Stimulated activated CD4-positive, alpha-beta T cell treated with anti-CD3 and anti-CD28 coated beads, TNF-alpha, amount 100 ng/mL, for 1 hour (primary cell): ENCODE results near the gene PGRMC1.
"Not testable (repeated sequence)": the region's sequence is repeated elsewhere in the genome, so short reads cannot be mapped to it uniquely, and the experiment has no call there.

Experiments used
- DNase-seq, 3 donors: peaks; one replicate each; pipeline ENCODE4 v3.0.0-alpha.2; 2020; ENCODE audit warnings: low read depth in 3 of 3, low spot score in 1 of 3

The PGRMC1 gene

GRCh38 chrX:119235872-119236622, at the start of gene PGRMC1:
Gene PGRMC1 (plus strand): TSS chrX:119236285. CDS start chrX:119236364, 79 bp downstream.
- DNase-seq: peak; percentile 41 to 55 (median 48)

- DNase-seq: no peak
Observed at GRCh38 chrX:119186763-119187162, 49.3 kb upstream of the PGRMC1 start.

- DNase-seq: no peak
Observed at GRCh38 chrX:119187298-119187697, 48.8 kb upstream of the PGRMC1 start.

GRCh38 chrX:119189115-119189514, 47.0 kb upstream of the PGRMC1 start:
- DNase-seq: no peak

GRCh38 chrX:119189595-119189994, 46.5 kb upstream of the PGRMC1 start:
- no peak for DNase-seq

- no peak for DNase-seq
Observed at GRCh38 chrX:119190091-119190681, 45.9 kb upstream of the PGRMC1 start.

- DNase-seq: no peak
Observed at GRCh38 chrX:119190831-119191230, 45.3 kb upstream of the PGRMC1 start.

GRCh38 chrX:119194621-119195020, 41.5 kb upstream of the PGRMC1 start:
- DNase-seq: no peak

GRCh38 chrX:119201570-119201969, 34.5 kb upstream of the PGRMC1 start:
- DNase-seq: no peak

- DNase-seq: no peak
Observed at GRCh38 chrX:119206203-119206602, 29.9 kb upstream of the PGRMC1 start.

- DNase-seq: not testable (repeated sequence)
Observed at GRCh38 chrX:119207483-119207882, 28.6 kb upstream of the PGRMC1 start.

- DNase-seq: no peak
Observed at GRCh38 chrX:119208401-119209057, 27.6 kb upstream of the PGRMC1 start.

GRCh38 chrX:119210931-119211648, 25.0 kb upstream of the PGRMC1 start:
- not testable (repeated sequence) for DNase-seq

- DNase-seq: no peak
Observed at GRCh38 chrX:119211649-119212014, 24.5 kb upstream of the PGRMC1 start.

- DNase-seq: no peak
Observed at GRCh38 chrX:119218198-119218597, 17.9 kb upstream of the PGRMC1 start.

- DNase-seq: no peak
Observed at GRCh38 chrX:119222932-119223331, 13.2 kb upstream of the PGRMC1 start.

- DNase-seq: no peak
Observed at GRCh38 chrX:119223783-119224182, 12.3 kb upstream of the PGRMC1 start.

- DNase-seq: no peak
Observed at GRCh38 chrX:119226446-119226845, 9.6 kb upstream of the PGRMC1 start.

GRCh38 chrX:119228512-119229252, 7.4 kb upstream of the PGRMC1 start:
- no peak for DNase-seq

- no peak for DNase-seq
Observed at GRCh38 chrX:119229253-119229615, 6.9 kb upstream of the PGRMC1 start.

GRCh38 chrX:119230850-119231249, 5.2 kb upstream of the PGRMC1 start:
- no peak for DNase-seq
